ENCODE data around the gene TMEM273. TPM values are rescaled to one million over a fixed set of nuclear protein-coding genes. Genes with fewer than 3 reads are reported as not detected.

TMEM273 gene
- total RNA-seq, 1 donor from 2014 or later = 6.8 TPM

- H3K27me3 ChIP-seq (ENCODE audit: control insufficient read depth in 3 of 3, insufficient read depth in 3 of 3, low read length in 3 of 3) = peaks cover 0 to 7% (median 3%) of the 10 kb centered on the region in 3 donors
- H3K4me1 ChIP-seq (ENCODE audit: control insufficient read depth in 3 of 3, insufficient read depth in 3 of 3, low read length in 3 of 3) = peaks cover 35 to 58% (median 39%) of the 10 kb centered on the region in 3 donors
- no peaks in the 10 kb centered on the region for H3K36me3 ChIP-seq (ENCODE audit: control insufficient read depth in 3 of 3, insufficient read depth in 3 of 3, low read length in 3 of 3)
- H3K4me3 ChIP-seq (ENCODE audit: low read length in 3 of 3) = no peak overlapping the region
- H3K9me3 ChIP-seq (ENCODE audit: control insufficient read depth in 3 of 3, low read length in 3 of 3) = no peaks in the 10 kb centered on the region
- no peak overlapping the region for H3K27ac ChIP-seq (ENCODE audit: low read depth, low read length)
- H3K9ac ChIP-seq (ENCODE audit: low read depth in 1 of 3, low read length in 3 of 3) = no peak overlapping the region
Observed at GRCh38 chr10:49107111-49107886, 80.9 kb downstream of the TMEM273 start.

GRCh38 chr10:49106451-49106850 is 81.7 kb downstream of the TMEM273 start:
- Histone ChIP-seq H3K36me3 (ENCODE audit: control insufficient read depth in 3 of 3, insufficient read depth in 3 of 3, low read length in 3 of 3) (no peaks in the 10 kb centered on the region), H3K27me3 (ENCODE audit: control insufficient read depth in 3 of 3, insufficient read depth in 3 of 3, low read length in 3 of 3) (peaks cover 0 to 7% (median 3%) of the 10 kb centered on the region in 3 donors), H3K9me3 (ENCODE audit: control insufficient read depth in 3 of 3, low read length in 3 of 3) (no peaks in the 10 kb centered on the region), H3K27ac (ENCODE audit: low read depth, low read length) (no peak overlapping the region), H3K9ac (ENCODE audit: low read depth in 1 of 3, low read length in 3 of 3) (no peak overlapping the region), H3K4me3 (ENCODE audit: low read length in 3 of 3) (no peak overlapping the region), H3K4me1 (ENCODE audit: control insufficient read depth in 3 of 3, insufficient read depth in 3 of 3, low read length in 3 of 3) (peaks cover 34 to 50% (median 35%) of the 10 kb centered on the region in 3 donors)

- Histone ChIP-seq H3K4me3 (ENCODE audit: low read length in 3 of 3) (no peak overlapping the region), H3K9me3 (ENCODE audit: control insufficient read depth in 3 of 3, low read length in 3 of 3) (no peaks in the 10 kb centered on the region), H3K36me3 (ENCODE audit: control insufficient read depth in 3 of 3, insufficient read depth in 3 of 3, low read length in 3 of 3) (no peaks in the 10 kb centered on the region), H3K9ac (ENCODE audit: low read depth in 1 of 3, low read length in 3 of 3) (no peak overlapping the region), H3K4me1 (ENCODE audit: control insufficient read depth in 3 of 3, insufficient read depth in 3 of 3, low read length in 3 of 3) (peaks cover 20 to 38% (median 24%) of the 10 kb centered on the region in 3 donors), H3K27ac (ENCODE audit: low read depth, low read length) (no peak overlapping the region), H3K27me3 (ENCODE audit: control insufficient read depth in 3 of 3, insufficient read depth in 3 of 3, low read length in 3 of 3) (no peaks in the 10 kb centered on the region)
Observed at GRCh38 chr10:49105076-49105475, 83.1 kb downstream of the TMEM273 start.

Other genes starting within 250 kb of the TMEM273 start
- under 0.01 TPM for gene LRRC18, start 248.6 kb downstream of the TMEM273 start, total RNA-seq
- 40.7 TPM for gene VSTM4, start 72.9 kb downstream of the TMEM273 start, total RNA-seq
- gene FAM170B, start 54.4 kb downstream of the TMEM273 start, total RNA-seq = not detected
- gene C10orf71, start 110.8 kb upstream of the TMEM273 start, total RNA-seq = 4.7 TPM
- gene DRGX, start 207.7 kb upstream of the TMEM273 start, total RNA-seq = not detected